Activated gamma-delta T cell treated with anti-CD3 and anti-CD28 coated beads, Interleukin-2, amount 50 U/mL, for 16 hours (primary cell): Measurements from ENCODE around the gene ECEL1.

Experiments
- DNase-seq: peaks from one replicate; pipeline ENCODE4 v3.0.0-alpha.2; 2020; ENCODE audit warnings: low read depth

Gene ECEL1

DNA sequence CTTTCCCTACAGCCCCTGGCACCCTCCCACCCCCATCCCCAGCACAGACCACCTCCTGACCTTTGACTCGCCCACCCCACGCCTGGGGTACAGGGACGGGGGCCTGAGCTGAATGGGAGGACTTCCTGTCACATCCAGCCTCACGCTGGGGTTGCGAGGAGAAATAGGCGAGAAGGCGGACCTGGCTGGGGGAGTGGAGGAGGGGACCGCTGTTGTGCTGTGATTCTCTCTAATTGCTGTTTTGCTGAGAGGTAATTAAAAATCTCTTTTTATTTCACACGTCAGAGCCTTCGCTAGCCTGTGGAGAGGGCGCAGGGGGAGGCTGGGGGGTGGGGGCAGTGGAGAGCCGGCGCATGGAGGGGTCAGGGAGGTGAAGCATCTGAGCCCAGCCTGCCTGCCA lies 9.7 kb upstream of the ECEL1 start:
- no peak for DNase-seq

DNA sequence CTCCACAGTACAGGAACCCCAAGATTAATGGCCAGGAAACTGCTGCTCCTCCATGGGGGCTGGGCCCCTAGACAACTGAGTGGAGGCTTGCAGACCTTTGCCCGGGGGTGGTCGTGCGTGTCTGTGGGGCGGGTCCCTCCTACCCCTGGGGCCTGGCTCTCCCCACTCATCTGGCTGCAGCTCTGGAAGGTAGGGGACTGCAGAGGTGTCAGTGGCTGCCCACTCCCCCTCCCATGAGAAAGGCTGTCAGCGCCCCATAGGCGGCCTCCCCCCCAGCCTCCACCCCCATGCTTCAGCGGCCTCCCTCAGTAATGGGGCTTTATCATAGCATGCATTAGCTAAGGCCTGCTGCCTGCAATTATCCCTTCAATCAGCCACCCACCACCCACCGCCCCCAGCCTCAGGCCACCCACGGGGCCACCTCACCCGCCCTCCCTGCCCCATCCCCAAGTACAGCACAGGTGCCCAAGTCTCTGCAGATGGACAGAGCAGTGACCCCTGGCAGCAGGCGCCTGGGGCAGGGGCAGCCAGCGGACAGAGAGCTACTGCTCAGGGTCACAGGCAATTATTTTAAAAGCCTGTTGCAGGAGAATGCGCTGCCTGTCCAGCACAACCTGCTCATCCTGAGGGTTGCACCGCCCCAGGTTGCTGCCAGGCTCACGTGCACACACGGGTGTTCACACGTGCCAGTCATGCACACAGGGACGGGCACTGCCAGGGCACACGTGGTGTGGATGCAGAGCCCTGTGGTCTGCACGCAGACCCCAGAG lies 9.1 kb upstream of the ECEL1 start:
- DNase-seq: no peak

- DNase-seq: no peak
Measured at GRCh38 chr2:232495292-232495691, 7.7 kb upstream of the ECEL1 start.

DNA sequence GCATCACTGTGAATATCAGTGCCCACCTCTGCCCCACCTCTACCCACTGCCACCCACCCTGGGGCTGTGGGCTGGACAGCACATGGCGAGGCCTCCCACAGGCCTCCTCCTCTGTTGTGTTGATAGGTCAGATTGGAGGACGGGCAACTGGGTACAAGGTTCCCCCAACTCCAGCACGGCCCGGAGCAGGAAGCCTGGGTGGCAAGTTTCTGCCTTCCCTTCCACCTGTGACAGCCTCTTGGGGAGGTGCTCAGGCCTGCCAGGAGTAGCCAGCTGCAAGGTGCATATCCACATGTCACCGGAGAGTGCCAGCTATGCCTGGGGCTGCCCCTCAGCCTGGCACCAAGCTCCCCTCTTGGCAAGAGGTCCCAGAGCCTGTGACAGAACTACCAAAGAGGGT lies 6.9 kb upstream of the ECEL1 start:
- no peak for DNase-seq

GRCh38 chr2:232493701-232494474 lies 6.3 kb upstream of the ECEL1 start:
- no peak for DNase-seq

DNA sequence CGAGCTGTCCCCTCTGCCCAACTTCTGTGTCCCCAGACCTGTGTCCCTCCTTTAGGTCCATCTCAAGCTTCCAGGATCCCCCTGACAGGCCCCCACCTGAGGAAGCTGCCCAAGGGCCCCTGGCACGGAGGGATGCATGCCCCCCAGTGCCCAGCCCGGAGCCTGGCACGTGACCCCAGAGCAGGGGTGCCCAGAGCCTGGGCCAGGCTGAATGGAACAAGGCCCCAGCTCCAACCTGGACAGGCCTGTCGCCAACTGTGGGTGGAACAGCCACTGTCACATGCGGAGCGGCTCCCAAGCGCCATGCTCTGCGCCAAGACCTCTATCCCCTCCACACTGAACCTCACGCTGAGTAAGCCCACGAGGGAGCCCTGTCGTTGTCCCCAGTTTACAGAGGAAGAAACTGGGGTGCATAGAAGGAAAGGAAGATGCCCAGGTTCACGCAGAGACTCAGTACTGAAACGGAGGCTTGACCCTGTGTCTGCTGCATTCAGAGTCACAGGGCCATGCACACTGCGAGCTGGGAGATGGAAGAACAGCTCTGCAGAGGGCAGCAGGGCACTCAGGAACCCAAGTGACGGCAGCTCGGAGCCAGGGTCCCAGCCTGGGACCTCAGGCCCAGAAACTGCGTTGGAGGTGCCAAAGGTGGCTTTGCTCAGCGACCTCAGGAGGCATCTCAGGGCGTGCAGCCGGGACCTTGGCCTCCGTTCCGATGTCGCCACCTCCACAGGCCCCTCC lies 5.5 kb upstream of the ECEL1 start:
- no peak for DNase-seq

DNA sequence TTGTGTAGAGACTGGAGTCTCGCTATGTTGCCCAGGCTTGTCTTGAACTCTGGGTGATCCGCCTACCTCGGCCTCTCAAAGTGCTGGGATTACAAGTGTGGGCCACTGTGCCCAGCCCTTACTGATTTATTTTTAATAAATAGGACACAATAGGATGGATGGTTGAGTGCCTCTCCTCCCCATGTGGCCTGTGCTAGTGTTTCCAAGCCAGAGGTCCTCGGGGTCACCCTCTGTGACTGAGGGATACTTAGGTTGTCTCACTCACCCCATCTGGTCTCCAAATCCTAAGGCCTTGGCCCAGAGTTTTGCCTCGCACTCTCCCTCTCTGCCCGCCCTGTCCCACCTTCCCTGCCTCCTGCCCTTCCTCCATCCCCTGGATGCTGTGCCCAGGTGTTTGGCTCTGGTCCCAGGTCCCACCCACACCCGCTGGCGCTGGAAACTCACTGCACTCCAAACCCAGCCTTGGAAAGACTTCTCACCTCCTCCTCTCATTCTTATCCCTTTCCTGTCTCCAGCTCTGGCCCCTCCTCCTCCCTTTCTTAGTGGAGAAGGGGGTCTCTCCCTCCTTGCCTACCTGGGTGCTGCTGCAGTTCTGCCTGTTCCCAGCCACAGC lies 4.7 kb upstream of the ECEL1 start:
- DNase-seq: no peak

- no peak for DNase-seq
Measured at GRCh38 chr2:232491139-232491780, 3.6 kb upstream of the ECEL1 start.

DNA sequence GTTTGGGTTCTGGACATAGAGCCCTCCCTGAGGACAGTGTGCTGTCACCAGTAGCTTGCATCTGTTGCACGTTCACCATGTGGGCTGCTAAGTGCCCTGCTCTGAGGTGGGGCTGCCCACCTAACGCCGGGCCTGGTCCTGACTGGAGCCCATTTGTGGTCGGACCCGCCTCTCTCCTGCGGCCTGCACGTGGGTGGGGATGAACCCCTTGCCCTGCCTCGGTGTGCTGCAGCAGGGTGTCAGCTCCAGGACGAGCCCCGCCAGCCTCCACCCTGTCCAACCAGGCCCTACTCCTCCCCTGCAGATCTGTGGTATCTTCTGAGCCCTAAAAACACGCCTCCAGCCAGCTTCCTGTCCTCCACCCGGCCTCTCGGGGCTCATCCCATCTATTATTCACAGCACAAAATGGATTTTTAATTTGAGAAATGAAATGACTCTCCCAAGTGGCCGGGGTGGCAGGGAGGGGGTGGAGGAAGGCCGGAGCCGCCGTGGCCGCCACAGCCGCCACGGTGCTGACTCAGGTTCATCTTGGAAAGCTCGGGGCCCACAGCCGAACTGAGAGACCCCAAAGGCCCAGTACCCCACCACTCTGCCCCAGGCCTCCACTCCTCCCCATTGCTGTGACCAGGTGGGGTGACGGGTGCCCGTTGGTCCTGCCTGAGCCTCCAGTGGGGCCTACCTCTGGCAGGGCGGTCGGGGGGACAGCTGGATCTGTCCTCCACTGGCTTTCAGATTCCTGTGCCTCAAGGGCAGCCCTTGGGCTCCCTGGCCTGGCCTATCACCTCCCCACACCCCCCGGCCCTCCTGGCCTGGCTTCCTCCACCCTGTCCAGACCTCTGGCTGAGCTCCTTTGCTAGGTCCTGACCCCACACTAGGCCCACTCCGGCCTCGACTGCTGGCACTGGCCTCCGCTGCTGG lies 2.8 kb upstream of the ECEL1 start:
- DNase-seq: no peak

- DNase-seq: no peak
Measured at GRCh38 chr2:232489516-232490220, 2.0 kb upstream of the ECEL1 start.

DNA sequence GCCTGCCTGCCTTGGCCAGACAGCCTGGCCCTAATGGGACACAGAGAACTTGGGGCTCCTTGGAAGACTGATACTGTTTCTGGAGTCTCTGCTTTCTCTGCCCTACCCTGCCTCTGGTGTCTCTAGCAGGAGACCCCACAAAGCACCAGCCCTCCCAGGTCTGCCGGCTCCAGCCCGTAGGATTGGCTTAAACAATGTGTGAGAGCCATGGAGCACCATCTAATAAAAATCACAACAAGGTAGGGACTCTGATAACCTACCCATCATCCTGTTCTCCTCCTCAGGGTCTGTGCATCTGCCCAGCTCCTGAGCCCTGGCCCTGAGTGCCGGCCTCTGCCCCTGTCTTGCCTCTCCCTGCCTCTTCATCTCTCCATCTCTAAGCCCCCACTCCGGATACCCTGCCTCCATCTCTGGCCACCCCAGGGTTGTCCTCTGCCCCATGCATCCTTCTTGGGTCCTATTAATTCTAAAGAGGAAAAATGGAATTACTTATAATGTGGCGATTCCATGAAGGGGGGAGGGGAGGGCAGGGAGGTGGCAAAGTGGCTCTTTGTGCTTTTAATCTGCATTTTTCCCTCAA lies 1.2 kb upstream of the ECEL1 start:
- DNase-seq: no peak

GRCh38 chr2:232488097-232488711 lies 570 bp upstream of the ECEL1 start:
- DNase-seq: no peak

DNA sequence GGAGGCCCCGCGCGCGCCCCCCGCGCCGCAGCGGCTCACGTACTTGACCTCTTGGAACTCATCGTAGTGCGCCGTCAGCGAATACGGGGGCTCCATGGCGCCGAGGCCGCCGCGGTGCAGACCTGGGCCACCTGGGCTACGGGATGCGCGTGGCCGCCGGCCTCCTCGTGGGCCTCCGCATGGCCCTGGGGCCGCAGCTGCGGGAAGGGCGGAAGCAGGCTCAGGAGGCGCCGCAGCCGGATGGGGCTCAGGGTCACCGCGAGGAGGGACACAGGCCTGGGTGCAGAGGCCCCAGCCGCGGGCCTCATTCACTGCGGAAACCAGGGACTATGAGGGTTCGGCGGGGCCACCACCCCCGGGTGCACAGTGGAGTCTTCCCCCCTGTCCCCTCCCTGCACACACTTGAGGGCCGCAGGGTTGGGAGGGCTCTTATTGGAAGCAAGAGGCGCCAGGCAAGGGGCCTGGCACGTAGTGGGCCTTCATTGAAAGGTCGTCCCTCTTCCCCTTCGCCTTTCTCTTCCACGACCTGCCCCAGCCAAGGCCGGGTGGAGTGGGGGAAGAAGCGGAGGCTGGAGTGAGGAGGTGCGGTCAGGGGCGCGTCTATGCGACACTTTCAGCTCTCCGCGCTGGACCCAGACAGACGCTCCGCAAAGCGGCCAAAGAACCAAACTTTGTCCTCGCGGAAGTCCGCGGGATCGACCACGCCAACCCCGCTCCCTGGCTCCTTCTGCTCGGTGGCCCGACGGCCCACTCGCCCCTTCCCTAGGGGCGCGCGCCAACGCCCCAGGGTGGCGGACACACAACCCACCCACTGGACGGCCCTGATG lies 863 bp downstream of the ECEL1 start:
- DNase-seq: no peak

GRCh38 chr2:232485757-232486557 lies 1.7 kb downstream of the ECEL1 start:
- no peak for DNase-seq

DNA sequence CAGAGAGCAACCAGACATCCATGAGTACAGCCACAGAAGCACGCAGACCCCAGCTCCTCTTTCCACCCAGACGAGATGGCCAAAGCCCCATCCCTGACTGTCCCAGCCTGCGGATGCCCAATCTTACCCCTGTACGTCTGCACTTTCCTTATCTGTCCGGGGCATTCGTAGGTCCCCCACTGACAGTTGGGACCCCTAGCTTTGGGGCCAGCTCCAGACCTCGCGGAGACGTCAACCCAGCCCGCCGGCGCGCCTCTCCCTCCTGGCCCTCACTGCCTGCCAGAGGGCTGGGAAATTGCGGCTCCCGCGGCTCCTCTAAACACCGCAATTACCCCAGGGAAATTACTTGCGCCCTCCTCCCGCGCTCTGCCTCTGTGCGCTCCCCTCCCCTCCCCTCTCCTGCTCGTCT lies 2.3 kb downstream of the ECEL1 start:
- no peak for DNase-seq

DNA sequence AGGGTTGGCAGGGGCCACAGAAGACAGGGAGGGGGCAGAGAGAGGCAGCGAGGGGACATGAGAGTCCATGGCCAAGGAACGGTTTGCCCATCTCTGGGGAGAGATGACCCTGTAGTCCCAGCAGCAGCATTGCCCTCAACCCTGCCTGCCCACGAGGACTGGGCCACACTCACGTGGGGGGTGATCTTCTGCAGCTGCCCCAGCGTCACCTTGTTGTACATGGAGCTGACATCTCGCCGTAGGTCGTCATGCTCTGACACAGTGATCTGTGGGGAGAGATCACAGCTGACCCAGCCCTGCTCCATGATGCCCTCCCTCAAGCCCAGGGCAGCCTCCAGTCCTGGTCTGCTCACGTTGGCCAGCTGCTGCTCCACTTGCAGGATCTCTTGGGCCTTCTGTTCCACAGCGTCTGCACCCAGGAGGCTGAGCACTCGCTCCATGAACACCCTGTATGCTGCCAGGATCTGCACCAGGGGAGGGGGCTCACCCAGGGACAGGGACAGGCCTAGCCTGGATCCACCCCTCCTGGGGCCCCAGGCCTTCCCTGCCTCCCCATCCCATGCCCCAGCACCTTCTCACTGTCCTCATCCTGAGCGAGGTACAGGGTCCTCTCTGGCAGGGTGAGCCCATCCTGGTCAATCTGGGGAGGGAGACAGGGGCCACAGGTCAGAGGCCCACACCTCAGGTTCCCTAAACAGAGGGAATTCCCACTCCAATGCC lies 2.8 kb downstream of the ECEL1 start:
- no peak for DNase-seq
